Stimulated activated CD4-positive, alpha-beta T cell treated with anti-CD3 and anti-CD28 coated beads, Interleukin-1b, Interleukin-23, amount 100 ng/mL, for 48 hours (primary cell): Measurements from ENCODE around the gene MRGPRX4.
"Not testable (repeated sequence)": the region's sequence is repeated elsewhere in the genome, so short reads cannot be mapped to it uniquely, and the experiment has no call there.

Source experiments
- DNase-seq: peaks from one replicate; pipeline ENCODE4 v3.0.0-alpha.2; 2020

MRGPRX4 gene

GRCh38 chr11:18172666-18173065, at the start of gene MRGPRX4:
Gene MRGPRX4 (plus strand): TSS chr11:18172837. CDS start chr11:18173257, 420 bp downstream.
- DNase-seq = no peak

- not testable (repeated sequence) for DNase-seq
Measured at GRCh38 chr11:18131115-18131514, 41.5 kb upstream of the MRGPRX4 start.

GRCh38 chr11:18132341-18132740, 40.3 kb upstream of the MRGPRX4 start, which contains the start of gene MRGPRX3:
Gene MRGPRX3 (plus strand): TSS chr11:18132571. CDS start chr11:18137203, 4,632 bp downstream.
- DNase-seq = no peak

GRCh38 chr11:18135308-18135707, 37.3 kb upstream of the MRGPRX4 start:
- no peak for DNase-seq

- no peak for DNase-seq
Measured at GRCh38 chr11:18137186-18137800, 35.3 kb upstream of the MRGPRX4 start.

- no peak for DNase-seq
Measured at GRCh38 chr11:18140145-18140544, 32.5 kb upstream of the MRGPRX4 start.

GRCh38 chr11:18144243-18144642, 28.4 kb upstream of the MRGPRX4 start:
- no peak for DNase-seq

- DNase-seq = no peak
Measured at GRCh38 chr11:18145025-18145424, 27.6 kb upstream of the MRGPRX4 start.

- DNase-seq = no peak
Measured at GRCh38 chr11:18145837-18146236, 26.8 kb upstream of the MRGPRX4 start.

GRCh38 chr11:18151581-18151980, 21.1 kb upstream of the MRGPRX4 start:
- no peak for DNase-seq

GRCh38 chr11:18168372-18168771, 4.3 kb upstream of the MRGPRX4 start:
- no peak for DNase-seq

GRCh38 chr11:18171377-18172000, 1.1 kb upstream of the MRGPRX4 start:
- DNase-seq = no peak

GRCh38 chr11:18173225-18173866, 709 bp downstream of the MRGPRX4 start:
- DNase-seq = no peak

GRCh38 chr11:18188796-18189195, 16.2 kb downstream of the MRGPRX4 start:
- no peak for DNase-seq

- DNase-seq = not testable (repeated sequence)
Measured at GRCh38 chr11:18189476-18190245, 17.0 kb downstream of the MRGPRX4 start.

GRCh38 chr11:18191376-18191775, 18.7 kb downstream of the MRGPRX4 start:
- no peak for DNase-seq

- DNase-seq = no peak
Measured at GRCh38 chr11:18193010-18193409, 20.4 kb downstream of the MRGPRX4 start.

- no peak for DNase-seq
Measured at GRCh38 chr11:18196532-18196931, 23.9 kb downstream of the MRGPRX4 start.

GRCh38 chr11:18197738-18198137, 25.1 kb downstream of the MRGPRX4 start:
- DNase-seq = not testable (repeated sequence)

GRCh38 chr11:18203723-18204122, 31.1 kb downstream of the MRGPRX4 start:
- no peak for DNase-seq

GRCh38 chr11:18204220-18204619, 31.6 kb downstream of the MRGPRX4 start:
- DNase-seq = no peak

- DNase-seq = no peak
Measured at GRCh38 chr11:18204771-18205170, 32.1 kb downstream of the MRGPRX4 start.

GRCh38 chr11:18209058-18209457, 36.4 kb downstream of the MRGPRX4 start:
- no peak for DNase-seq
